OCI-LY3 (cell line): Measurements from ENCODE around the gene MMP17.

Experiments used
- H2AFZ ChIP-seq: fragments of 200-600, 300-600 bp; shearing (Covaris generic); 2 replicates; pipeline ENCODE4 v1.6.0; 2014; ENCODE audit warnings: antibody characterized with exemption, low read depth, low read length
- H3K27ac ChIP-seq: fragments of 200-600, 300-600 bp; sonication (generic); 2 replicates; pipeline ENCODE4 v1.5.1; 2014; ENCODE audit warnings: mild to moderate bottlenecking, low read length, moderate library complexity, mixed read lengths
- H3K27me3 ChIP-seq: fragments of 200-600, 300-600 bp; sonication (generic); 2 replicates; pipeline ENCODE4 v1.6.1; 2014; ENCODE audit warnings: low read depth, low read length, mixed read lengths
- H3K36me3 ChIP-seq: fragments of 200-600, 300-600 bp; sonication (generic); replicated peaks from 2 replicates; pipeline ENCODE3; 2014; ENCODE audit warnings: low read depth, low read length, mixed read lengths
- H3K4me1 ChIP-seq: fragments of 300-600, 200-600 bp; sonication (generic); 2 replicates; pipeline ENCODE4 v1.6.1; 2014; ENCODE audit warnings: low read length, mixed read lengths
- H3K4me2 ChIP-seq: fragments of 200-600, 300-600 bp; sonication (generic); 2 replicates; pipeline ENCODE4 v1.6.1; 2014; ENCODE audit warnings: low read length, mixed read lengths
- H3K4me3 ChIP-seq: fragments of 300-600, 200-600 bp; sonication (generic); 2 replicates; pipeline ENCODE4 v1.5.1; 2014; ENCODE audit warnings: antibody characterized with exemption, mild to moderate bottlenecking, low read length, moderate library complexity
- H3K79me2 ChIP-seq: fragments of 300-600, 200-600 bp; shearing (Covaris generic); 2 replicates; pipeline ENCODE4 v1.6.1; 2014; ENCODE audit warnings: mild to moderate bottlenecking, low read length, mixed read lengths
- H3K9ac ChIP-seq: fragments of 300-600, 200-600 bp; shearing (Covaris generic); 2 replicates; pipeline ENCODE4 v1.6.0; 2014; ENCODE audit warnings: mild to moderate bottlenecking, low read length, moderate library complexity
- H3K9me3 ChIP-seq: fragments of 200-600, 300-600 bp; shearing (Covaris generic); 2 replicates; pipeline ENCODE4 v1.6.1; 2014; ENCODE audit warnings: low read length, mixed read lengths; ENCODE audit not compliant: insufficient read depth
- H4K20me1 ChIP-seq: fragments of 200-600, 300-600 bp; sonication (generic); 2 replicates; pipeline ENCODE4 v1.6.1; 2016; ENCODE audit warnings: low read length, mixed read lengths; ENCODE audit not compliant: insufficient read depth
- CTCF ChIP-seq: fragments of 200-600, 300-600 bp; sonication (generic); IDR thresholded peaks from 2 replicates; pipeline ENCODE4 v1.5.1; 2014; ENCODE audit warnings: antibody characterized with exemption, low read length, low read depth
- EZH2phosphoT487 ChIP-seq: fragments of 200-600 bp; shearing (Covaris generic); IDR thresholded peaks from 2 replicates; pipeline ENCODE4 v1.6.1; 2018; ENCODE audit warnings: antibody characterized with exemption, mixed run types, low read depth

MMP17 gene

GRCh38 chr12:131831635-131832041 lies 3.4 kb downstream of the MMP17 start:
- Histone ChIP-seq H4K20me1 (no peaks in the 10 kb centered on the region), H3K4me2 (peak overlapping the region; percentile 45)

GRCh38 chr12:131832321-131833231 lies 4.4 kb downstream of the MMP17 start:
- no peaks in the 10 kb centered on the region for H3K9me3 ChIP-seq
- peaks cover 7% of the 10 kb centered on the region for H3K4me1 ChIP-seq
- H3K27me3 ChIP-seq = peaks cover 15% of the 10 kb centered on the region
- no peak overlapping the region for H3K27ac ChIP-seq
- no peaks in the 10 kb centered on the region for H3K36me3 ChIP-seq
- H4K20me1 ChIP-seq = no peaks in the 10 kb centered on the region
- no peaks in the 10 kb centered on the region for H3K79me2 ChIP-seq
- peak overlapping the region; percentile 32 for H3K4me2 ChIP-seq
- H3K9ac ChIP-seq = no peak overlapping the region
- TF ChIP-seq EZH2phosphoT487 (no peak), CTCF (no peak)
- H2AFZ ChIP-seq = no peak overlapping the region
- H3K4me3 ChIP-seq = peak overlapping the region; percentile 35; the same call in 1 of the 2 replicates

More at GRCh38 chr12:131831635-131832041, 3.4 kb downstream of the MMP17 start:
- Histone ChIP-seq H3K27me3 (peaks cover 15% of the 10 kb centered on the region), H3K27ac (no peak overlapping the region), H3K79me2 (no peaks in the 10 kb centered on the region), H3K9ac (no peak overlapping the region), H2AFZ (no peak overlapping the region), H3K36me3 (no peaks in the 10 kb centered on the region), H3K4me1 (peaks cover 7% of the 10 kb centered on the region), H3K9me3 (no peaks in the 10 kb centered on the region), H3K4me3 (peak overlapping the region; percentile 58)
- TF ChIP-seq CTCF (no peak), EZH2phosphoT487 (no peak)

- Histone ChIP-seq H3K27ac (no peak overlapping the region), H3K4me2 (no peak overlapping the region), H3K4me3 (no peak overlapping the region), H2AFZ (no peak overlapping the region), H3K9me3 (no peaks in the 10 kb centered on the region), H3K9ac (no peak overlapping the region), H3K27me3 (peaks cover 15% of the 10 kb centered on the region), H3K36me3 (no peaks in the 10 kb centered on the region), H4K20me1 (no peaks in the 10 kb centered on the region), H3K4me1 (peaks cover 7% of the 10 kb centered on the region), H3K79me2 (no peaks in the 10 kb centered on the region)
- TF ChIP-seq CTCF (no peak), EZH2phosphoT487 (no peak)
Observed at GRCh38 chr12:131833288-131833895, 5.2 kb downstream of the MMP17 start.
